ENCODE measurements around the gene RAD18.

DNA sequence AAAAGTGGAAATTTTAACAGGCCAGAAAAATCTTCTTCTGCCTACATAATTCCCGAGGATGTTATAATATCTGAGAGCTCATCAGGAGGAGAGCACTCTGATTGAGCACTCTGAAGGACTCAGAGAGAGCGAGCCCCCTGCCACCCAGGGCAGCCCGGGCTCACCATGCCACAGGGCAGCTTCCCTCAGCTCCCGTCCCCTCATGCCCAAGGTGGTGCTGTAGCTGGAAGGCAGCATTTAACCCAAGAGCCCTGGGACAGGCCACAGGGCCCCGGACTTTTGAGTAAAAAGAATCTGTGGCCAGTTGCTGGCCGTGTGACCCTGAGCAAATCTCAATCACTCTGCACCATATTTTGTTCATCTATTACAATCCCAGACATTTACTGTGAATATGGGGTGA, 23.5 kb upstream of the RAD18 start:
- no peak for TF ChIP-seq CTCF (IDR thresholded peaks at IDR 0.05)
- no peak for TF ChIP-seq POLR2A (IDR thresholded peaks at IDR 0.05)
- TF ChIP-seq POLR2AphosphoS5 (IDR thresholded peaks at IDR 0.05) = no peak
